ENCODE data around the gene MMP3.

MMP3 gene

GRCh38 chr11:102849311-102849710 lies 5.9 kb upstream of the MMP3 start:
- Histone ChIP-seq H3K4me1 (ENCODE audit: insufficient read depth, insufficient read length) (no peaks in the 10 kb centered on the region), H3K9ac (ENCODE audit: insufficient read length, low read depth) (no peak overlapping the region), H3K4me3 (ENCODE audit: insufficient read length, low read depth) (no peak overlapping the region), H3K27me3 (ENCODE audit: insufficient read depth, insufficient read length) (no peaks in the 10 kb centered on the region), H3K36me3 (ENCODE audit: insufficient read depth, insufficient read length, low read length) (no peaks in the 10 kb centered on the region), H3K9me3 (ENCODE audit: insufficient read depth, low read length) (no peaks in the 10 kb centered on the region)
- no peak for DNase-seq (ENCODE audit: low read depth, low spot score)
- no peak for TF ChIP-seq SUZ12 (IDR thresholded peaks at IDR 0.05; ENCODE audit: extremely low read depth, insufficient read depth, insufficient read length)
- no peak for TF ChIP-seq ZNF274 (IDR thresholded peaks at IDR 0.05; ENCODE audit: low read depth, low read length)
- TF ChIP-seq YY1 (IDR thresholded peaks at IDR 0.05; ENCODE audit: insufficient read depth, insufficient read length), result no peak

GRCh38 chr11:102846292-102846691 lies 2.9 kb upstream of the MMP3 start:
- TF ChIP-seq YY1 (IDR thresholded peaks at IDR 0.05; ENCODE audit: insufficient read depth, insufficient read length) (no peak), ZNF274 (IDR thresholded peaks at IDR 0.05; ENCODE audit: low read depth, low read length) (no peak), SUZ12 (IDR thresholded peaks at IDR 0.05; ENCODE audit: extremely low read depth, insufficient read depth, insufficient read length) (no peak)
- H3K27me3 ChIP-seq (ENCODE audit: insufficient read depth, insufficient read length), result no peaks in the 10 kb centered on the region
- H3K9me3 ChIP-seq (ENCODE audit: insufficient read depth, low read length), result no peaks in the 10 kb centered on the region
- no peak overlapping the region for H3K4me3 ChIP-seq (ENCODE audit: insufficient read length, low read depth)
- no peak overlapping the region for H3K9ac ChIP-seq (ENCODE audit: insufficient read length, low read depth)
- no peak for DNase-seq (ENCODE audit: low read depth, low spot score)
- H3K36me3 ChIP-seq (ENCODE audit: insufficient read depth, insufficient read length, low read length), result no peaks in the 10 kb centered on the region
- no peaks in the 10 kb centered on the region for H3K4me1 ChIP-seq (ENCODE audit: insufficient read depth, insufficient read length)

- H3K9ac ChIP-seq (ENCODE audit: insufficient read length, low read depth), result no peak overlapping the region
- no peaks in the 10 kb centered on the region for H3K27me3 ChIP-seq (ENCODE audit: insufficient read depth, insufficient read length)
- TF ChIP-seq SUZ12 (IDR thresholded peaks at IDR 0.05; ENCODE audit: extremely low read depth, insufficient read depth, insufficient read length), result no peak
- no peak for TF ChIP-seq ZNF274 (IDR thresholded peaks at IDR 0.05; ENCODE audit: low read depth, low read length)
- TF ChIP-seq YY1 (IDR thresholded peaks at IDR 0.05; ENCODE audit: insufficient read depth, insufficient read length), result no peak
- H3K9me3 ChIP-seq (ENCODE audit: insufficient read depth, low read length), result no peaks in the 10 kb centered on the region
- H3K4me3 ChIP-seq (ENCODE audit: insufficient read length, low read depth), result no peak overlapping the region
- no peaks in the 10 kb centered on the region for H3K4me1 ChIP-seq (ENCODE audit: insufficient read depth, insufficient read length)
- DNase-seq (ENCODE audit: low read depth, low spot score), result no peak
- no peaks in the 10 kb centered on the region for H3K36me3 ChIP-seq (ENCODE audit: insufficient read depth, insufficient read length, low read length)
These were observed 479 bp downstream of the MMP3 start for GRCh38 chr11:102842930-102843329.

- H3K9ac ChIP-seq (ENCODE audit: insufficient read length, low read depth), result no peak overlapping the region
- no peak for DNase-seq (ENCODE audit: low read depth, low spot score)
These were observed 3.4 kb downstream of the MMP3 start for GRCh38 chr11:102840018-102840417.

GRCh38 chr11:102837646-102838045 lies 5.8 kb downstream of the MMP3 start:
- TF ChIP-seq SUZ12 (IDR thresholded peaks at IDR 0.05; ENCODE audit: extremely low read depth, insufficient read depth, insufficient read length) (no peak), YY1 (IDR thresholded peaks at IDR 0.05; ENCODE audit: insufficient read depth, insufficient read length) (no peak), ZNF274 (IDR thresholded peaks at IDR 0.05; ENCODE audit: low read depth, low read length) (no peak)
- H3K27me3 ChIP-seq (ENCODE audit: insufficient read depth, insufficient read length), result no peaks in the 10 kb centered on the region
- H3K9me3 ChIP-seq (ENCODE audit: insufficient read depth, low read length), result no peaks in the 10 kb centered on the region
- no peaks in the 10 kb centered on the region for H3K4me1 ChIP-seq (ENCODE audit: insufficient read depth, insufficient read length)
- H3K4me3 ChIP-seq (ENCODE audit: insufficient read length, low read depth), result no peak overlapping the region
- no peaks in the 10 kb centered on the region for H3K36me3 ChIP-seq (ENCODE audit: insufficient read depth, insufficient read length, low read length)
- no peak overlapping the region for H3K9ac ChIP-seq (ENCODE audit: insufficient read length, low read depth)
- DNase-seq (ENCODE audit: low read depth, low spot score), result no peak

More at GRCh38 chr11:102840018-102840417, 3.4 kb downstream of the MMP3 start:
- no peak overlapping the region for H3K4me3 ChIP-seq (ENCODE audit: insufficient read length, low read depth)
- H3K27me3 ChIP-seq (ENCODE audit: insufficient read depth, insufficient read length), result no peaks in the 10 kb centered on the region
- no peaks in the 10 kb centered on the region for H3K36me3 ChIP-seq (ENCODE audit: insufficient read depth, insufficient read length, low read length)
- H3K9me3 ChIP-seq (ENCODE audit: insufficient read depth, low read length), result no peaks in the 10 kb centered on the region
- no peak for TF ChIP-seq SUZ12 (IDR thresholded peaks at IDR 0.05; ENCODE audit: extremely low read depth, insufficient read depth, insufficient read length)
- no peak for TF ChIP-seq YY1 (IDR thresholded peaks at IDR 0.05; ENCODE audit: insufficient read depth, insufficient read length)
- no peak for TF ChIP-seq ZNF274 (IDR thresholded peaks at IDR 0.05; ENCODE audit: low read depth, low read length)
- no peaks in the 10 kb centered on the region for H3K4me1 ChIP-seq (ENCODE audit: insufficient read depth, insufficient read length)

- TF ChIP-seq SUZ12 (IDR thresholded peaks at IDR 0.05; ENCODE audit: extremely low read depth, insufficient read depth, insufficient read length) (no peak), YY1 (IDR thresholded peaks at IDR 0.05; ENCODE audit: insufficient read depth, insufficient read length) (no peak), ZNF274 (IDR thresholded peaks at IDR 0.05; ENCODE audit: low read depth, low read length) (no peak)
- Histone ChIP-seq H3K36me3 (ENCODE audit: insufficient read depth, insufficient read length, low read length) (no peaks in the 10 kb centered on the region), H3K9me3 (ENCODE audit: insufficient read depth, low read length) (no peaks in the 10 kb centered on the region), H3K4me1 (ENCODE audit: insufficient read depth, insufficient read length) (no peaks in the 10 kb centered on the region), H3K4me3 (ENCODE audit: insufficient read length, low read depth) (no peak overlapping the region), H3K9ac (ENCODE audit: insufficient read length, low read depth) (no peak overlapping the region), H3K27me3 (ENCODE audit: insufficient read depth, insufficient read length) (no peaks in the 10 kb centered on the region)
- no peak for DNase-seq (ENCODE audit: low read depth, low spot score)
These were observed 6.3 kb downstream of the MMP3 start for GRCh38 chr11:102837156-102837555.

- H3K4me1 ChIP-seq (ENCODE audit: insufficient read depth, insufficient read length), result no peaks in the 10 kb centered on the region
- H3K9me3 ChIP-seq (ENCODE audit: insufficient read depth, low read length), result no peaks in the 10 kb centered on the region
- no peak for TF ChIP-seq ZNF274 (IDR thresholded peaks at IDR 0.05; ENCODE audit: low read depth, low read length)
- TF ChIP-seq SUZ12 (IDR thresholded peaks at IDR 0.05; ENCODE audit: extremely low read depth, insufficient read depth, insufficient read length), result no peak
- no peak for TF ChIP-seq YY1 (IDR thresholded peaks at IDR 0.05; ENCODE audit: insufficient read depth, insufficient read length)
- H3K27me3 ChIP-seq (ENCODE audit: insufficient read depth, insufficient read length), result no peaks in the 10 kb centered on the region
- no peak for DNase-seq (ENCODE audit: low read depth, low spot score)
- no peak overlapping the region for H3K4me3 ChIP-seq (ENCODE audit: insufficient read length, low read depth)
- no peak overlapping the region for H3K9ac ChIP-seq (ENCODE audit: insufficient read length, low read depth)
- no peaks in the 10 kb centered on the region for H3K36me3 ChIP-seq (ENCODE audit: insufficient read depth, insufficient read length, low read length)
These were observed 7.0 kb downstream of the MMP3 start for GRCh38 chr11:102836290-102836875.

Data from NT2/D1 (cell line).